HepG2 (cell line): ENCODE measurements around the gene USF1.

Experiments
- BATF2 ChIP-seq: sonication (generic); formaldehyde crosslinking; IDR thresholded peaks from 2 replicates; pipeline ENCODE4 v1.8.0; 2022; ENCODE audit warnings: mild to moderate bottlenecking, missing genetic modification reagents, moderate library complexity
- HCFC1 ChIP-seq: fragments of 150-350 bp; IDR thresholded peaks from 2 replicates; pipeline ENCODE4 v1.6.1; 2014; ENCODE audit warnings: low read depth, low read length
- PHF8 ChIP-seq: sonication (generic); formaldehyde crosslinking; IDR thresholded peaks from 2 replicates; pipeline ENCODE4 v1.5.0; 2020; ENCODE audit warnings: missing genetic modification reagents
- POLR2AphosphoS5 ChIP-seq: IDR thresholded peaks from 2 replicates; pipeline ENCODE4 v1.6.1; 2012; ENCODE audit warnings: low read depth, low read length
- PRDM10 ChIP-seq: sonication (generic); formaldehyde crosslinking; IDR thresholded peaks from 2 replicates; pipeline ENCODE4 v1.4.0; 2020; ENCODE audit warnings: low read depth, missing genetic modification reagents
- SNAI1 ChIP-seq: sonication (generic); formaldehyde crosslinking; IDR thresholded peaks from 2 replicates; pipeline ENCODE4 v1.5.0; 2020; ENCODE audit warnings: mild to moderate bottlenecking, missing genetic modification reagents, borderline replicate concordance
- TRAFD1 ChIP-seq: sonication (generic); formaldehyde crosslinking; IDR thresholded peaks from 2 replicates; pipeline ENCODE4 v1.5.1; 2020; ENCODE audit warnings: missing genetic modification reagents, mild to moderate bottlenecking, borderline replicate concordance
- ZNF557 ChIP-seq: sonication (generic); formaldehyde crosslinking; IDR thresholded peaks from 2 replicates; pipeline ENCODE4 v1.4.0; 2020; ENCODE audit warnings: missing genetic modification reagents

- TF ChIP-seq PRDM10 (CRISPR knock-in tag) = no peak
- TF ChIP-seq BATF2 (CRISPR knock-in tag) = no peak
- TF ChIP-seq TRAFD1 = no peak
- no peak for TF ChIP-seq SNAI1 (CRISPR knock-in tag)
- no peak for TF ChIP-seq HCFC1
- no peak for TF ChIP-seq ZNF557 (CRISPR knock-in tag)
- no peak for TF ChIP-seq POLR2AphosphoS5
- TF ChIP-seq PHF8 (CRISPR knock-in tag) = no peak
These were observed 13.5 kb upstream of the USF1 start for GRCh38 chr1:161059293-161059692.
